Kidney (tissue), 14 donors: Measurements from ENCODE around the gene TCF7L2. TPM values are rescaled to one million over a fixed set of nuclear protein-coding genes. Genes with fewer than 3 reads are reported as not detected.

Experiments used
- DNase-seq, 5 donors: peaks; one replicate each; pipeline ENCODE4 v3.0.0-alpha.2; 2013 to 2020
- FAIRE-seq: peaks from 2 replicates; lab custom pipeline; 2012; peaks lifted over from hg19 to GRCh38; lab: Jason Lieb, UNC
- H3K27ac ChIP-seq, 2 donors: one replicate each; pipeline ENCODE4 v1.7.0; 2013; ENCODE audit warnings: low read depth in 2 of 2, low read length in 2 of 2, inconsistent platforms in 1 of 2
- H3K27me3 ChIP-seq: one replicate; pipeline ENCODE4 v1.7.1; 2013; ENCODE audit warnings: low read length, inconsistent platforms; ENCODE audit not compliant: control insufficient read depth, insufficient read depth
- H3K36me3 ChIP-seq, 3 donors: one replicate each; pipeline versions ENCODE4 v1.7.0 to v1.7.1; 2013; ENCODE audit warnings: low read length in 3 of 3, control low read depth in 1 of 3, inconsistent platforms in 1 of 3; ENCODE audit not compliant: insufficient read depth in 3 of 3, control insufficient read depth in 2 of 3
- H3K4me1 ChIP-seq, 3 donors: one replicate each; pipeline versions ENCODE4 v1.7.0 to v1.7.1; 2013; ENCODE audit warnings: low read length in 3 of 3, inconsistent platforms in 1 of 3, low read depth in 1 of 3; ENCODE audit not compliant: control insufficient read depth in 2 of 3, insufficient read depth in 2 of 3
- H3K4me3 ChIP-seq, 3 donors: one replicate each; pipeline versions ENCODE4 v1.7.0 to v1.8.1; 2013; ENCODE audit warnings: low read length in 3 of 3, control low read depth in 1 of 3, inconsistent platforms in 1 of 3
- H3K9ac ChIP-seq, 3 donors: one replicate each; pipeline versions ENCODE4 v1.7.0 to v1.7.1; 2013; ENCODE audit warnings: low read length in 3 of 3, control low read depth in 1 of 3, inconsistent platforms in 1 of 3
- H3K9me3 ChIP-seq, 3 donors: one replicate each; pipeline versions ENCODE4 v1.7.0 to v1.7.1; 2013; ENCODE audit warnings: low read length in 3 of 3, control low read depth in 1 of 3, inconsistent platforms in 1 of 3; ENCODE audit not compliant: control insufficient read depth in 2 of 3, insufficient read depth in 1 of 3
- CTCF ChIP-seq: IDR thresholded peaks from 3 replicates; pipeline ENCODE4 v1.5.1; 2012; ENCODE audit warnings: mild to moderate bottlenecking, moderate library complexity, borderline replicate concordance; ENCODE audit not compliant: insufficient read depth; ENCODE audit errors: extremely low read depth
- intact Hi-C: fragments of 100-400 bp; cut with DNase I; formaldehyde crosslinking; loops from one replicate; pipeline ENCODE4 v1.11.1; 2022
- polyA plus RNA-seq: library from polyadenylated mRNA; stranded (reverse); fragments of 350-450 nt; fragmentation: Illumina TruSeq; extraction: RNeasy Lipid Tissue Mini Kit (QIAGEN cat#74804); gene quantifications from one replicate; pipeline ENCODE4 v1.2.3, GENCODE V29; 2014; ENCODE audit warnings: low read depth, low replicate concordance; ENCODE audit not compliant: insufficient read depth
- total RNA-seq: library from RNA; stranded (reverse); fragmentation: NEBNext Ultra II Directional; extraction: Animal tissue kit (Norgen Biotek cat#: 25700); gene quantifications from one replicate; pipeline ENCODE4 v1.2.1, GENCODE V29; 2021
- donor health status: control.
- donor health status: control.
- donor health status: control.
- donor health status: control.
- donor health status: control.
- donor health status: DM: yes; HTN: yes; CAD: no.
- donor health status: Normal renal cell carcinoma (clear cell type).

TCF7L2 gene
- total and polyA plus RNA-seq, 2 donors from 2014 or later: 6.5 to 32.4 TPM

- no peaks in the 10 kb centered on the region for H3K36me3 ChIP-seq
- H3K4me3 ChIP-seq: no peak overlapping the region
- H3K27ac ChIP-seq: no peak overlapping the region
- H3K9me3 ChIP-seq: no peaks in the 10 kb centered on the region
- no peaks in the 10 kb centered on the region for H3K4me1 ChIP-seq
- DNase-seq (no peak), FAIRE-seq (no peak)
- intact Hi-C loops: no loop called here
- no peak for TF ChIP-seq CTCF
- no peaks in the 10 kb centered on the region for H3K27me3 ChIP-seq
- no peak overlapping the region for H3K9ac ChIP-seq
Observed at GRCh38 chr10:113169111-113169510, 219.1 kb downstream of the TCF7L2 start.

- no peaks in the 10 kb centered on the region for H3K36me3 ChIP-seq
- no peaks in the 10 kb centered on the region for H3K27me3 ChIP-seq
- no peak overlapping the region for H3K27ac ChIP-seq
- TF ChIP-seq CTCF: no peak
- no peaks in the 10 kb centered on the region for H3K9me3 ChIP-seq
- no peaks in the 10 kb centered on the region for H3K4me1 ChIP-seq
- no peak overlapping the region for H3K4me3 ChIP-seq
- no peak overlapping the region for H3K9ac ChIP-seq
- DNase-seq (no peak), FAIRE-seq (no peak)
- intact Hi-C loops: no loop called here
Observed at GRCh38 chr10:113169853-113170460, 219.9 kb downstream of the TCF7L2 start.

DNA sequence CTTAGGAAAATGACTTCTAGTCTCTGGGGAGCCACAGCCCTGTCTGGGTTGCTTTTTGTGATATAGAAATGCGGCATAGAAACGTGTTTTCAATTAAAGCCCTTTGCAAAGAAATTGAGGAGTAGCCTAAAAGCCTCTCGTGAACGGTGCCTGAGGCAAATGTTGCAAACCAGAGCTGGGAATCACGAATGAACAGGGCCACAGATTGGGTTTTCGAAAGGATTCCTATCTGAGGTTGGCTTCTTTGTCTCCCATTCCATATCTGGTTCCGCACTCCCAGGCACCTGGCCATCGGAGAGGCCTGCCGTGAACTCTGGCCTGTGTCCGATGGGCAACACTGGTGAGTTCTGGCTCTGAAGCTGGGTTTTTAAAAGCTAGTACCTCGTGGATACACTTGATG, 221.6 kb downstream of the TCF7L2 start:
- Histone ChIP-seq H3K27me3 (no peaks in the 10 kb centered on the region), H3K27ac (no peak overlapping the region), H3K9ac (no peak overlapping the region), H3K36me3 (no peaks in the 10 kb centered on the region), H3K4me3 (no peak overlapping the region), H3K4me1 (no peaks in the 10 kb centered on the region), H3K9me3 (no peaks in the 10 kb centered on the region)
- DNase-seq (no peak), FAIRE-seq (no peak)
- no peak for TF ChIP-seq CTCF
- intact Hi-C loops: no loop called here

DNA sequence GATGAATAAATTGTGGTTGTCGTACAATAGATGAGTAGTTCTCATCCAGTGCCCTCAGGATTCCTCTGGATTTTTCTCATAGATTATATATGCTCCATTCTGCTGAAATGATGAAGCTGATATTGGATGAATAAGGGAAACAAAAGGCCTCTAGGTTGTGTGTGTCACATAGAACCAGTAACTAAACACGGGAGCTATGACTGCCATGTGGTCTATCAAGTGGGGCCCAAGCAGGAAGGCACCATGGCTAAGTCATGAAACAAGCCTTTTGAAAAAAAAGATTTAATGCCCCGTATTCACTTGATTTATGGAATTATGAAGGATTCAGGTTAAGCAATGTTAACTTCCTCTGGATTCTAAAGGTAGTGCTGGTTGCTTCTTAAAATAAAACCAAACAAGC, 225.1 kb downstream of the TCF7L2 start:
- H3K36me3 ChIP-seq: no peaks in the 10 kb centered on the region
- H3K27me3 ChIP-seq: no peaks in the 10 kb centered on the region
- no peak overlapping the region for H3K4me3 ChIP-seq
- no peak overlapping the region for H3K9ac ChIP-seq
- H3K9me3 ChIP-seq: no peaks in the 10 kb centered on the region
- H3K4me1 ChIP-seq: no peaks in the 10 kb centered on the region
- FAIRE-seq (no peak), DNase-seq (no peak)
- TF ChIP-seq CTCF: no peak
- intact Hi-C loops: no loop called here
- no peak overlapping the region for H3K27ac ChIP-seq
